ENCODE measurements around the gene XPC.

GRCh38 chr3:14146381-14147065, 31.9 kb downstream of the XPC start:
- TF ChIP-seq, protein P1, sequence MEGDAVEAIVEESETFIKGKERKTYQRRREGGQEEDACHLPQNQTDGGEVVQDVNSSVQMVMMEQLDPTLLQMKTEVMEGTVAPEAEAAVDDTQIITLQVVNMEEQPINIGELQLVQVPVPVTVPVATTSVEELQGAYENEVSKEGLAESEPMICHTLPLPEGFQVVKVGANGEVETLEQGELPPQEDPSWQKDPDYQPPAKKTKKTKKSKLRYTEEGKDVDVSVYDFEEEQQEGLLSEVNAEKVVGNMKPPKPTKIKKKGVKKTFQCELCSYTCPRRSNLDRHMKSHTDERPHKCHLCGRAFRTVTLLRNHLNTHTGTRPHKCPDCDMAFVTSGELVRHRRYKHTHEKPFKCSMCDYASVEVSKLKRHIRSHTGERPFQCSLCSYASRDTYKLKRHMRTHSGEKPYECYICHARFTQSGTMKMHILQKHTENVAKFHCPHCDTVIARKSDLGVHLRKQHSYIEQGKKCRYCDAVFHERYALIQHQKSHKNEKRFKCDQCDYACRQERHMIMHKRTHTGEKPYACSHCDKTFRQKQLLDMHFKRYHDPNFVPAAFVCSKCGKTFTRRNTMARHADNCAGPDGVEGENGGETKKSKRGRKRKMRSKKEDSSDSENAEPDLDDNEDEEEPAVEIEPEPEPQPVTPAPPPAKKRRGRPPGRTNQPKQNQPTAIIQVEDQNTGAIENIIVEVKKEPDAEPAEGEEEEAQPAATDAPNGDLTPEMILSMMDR (IDR thresholded peaks at IDR 0.05) = no peak
- TF ChIP-seq TCF7L2 (IDR thresholded peaks at IDR 0.05; ENCODE audit: low read depth, low read length) = no peak
- TF ChIP-seq, protein P2, sequence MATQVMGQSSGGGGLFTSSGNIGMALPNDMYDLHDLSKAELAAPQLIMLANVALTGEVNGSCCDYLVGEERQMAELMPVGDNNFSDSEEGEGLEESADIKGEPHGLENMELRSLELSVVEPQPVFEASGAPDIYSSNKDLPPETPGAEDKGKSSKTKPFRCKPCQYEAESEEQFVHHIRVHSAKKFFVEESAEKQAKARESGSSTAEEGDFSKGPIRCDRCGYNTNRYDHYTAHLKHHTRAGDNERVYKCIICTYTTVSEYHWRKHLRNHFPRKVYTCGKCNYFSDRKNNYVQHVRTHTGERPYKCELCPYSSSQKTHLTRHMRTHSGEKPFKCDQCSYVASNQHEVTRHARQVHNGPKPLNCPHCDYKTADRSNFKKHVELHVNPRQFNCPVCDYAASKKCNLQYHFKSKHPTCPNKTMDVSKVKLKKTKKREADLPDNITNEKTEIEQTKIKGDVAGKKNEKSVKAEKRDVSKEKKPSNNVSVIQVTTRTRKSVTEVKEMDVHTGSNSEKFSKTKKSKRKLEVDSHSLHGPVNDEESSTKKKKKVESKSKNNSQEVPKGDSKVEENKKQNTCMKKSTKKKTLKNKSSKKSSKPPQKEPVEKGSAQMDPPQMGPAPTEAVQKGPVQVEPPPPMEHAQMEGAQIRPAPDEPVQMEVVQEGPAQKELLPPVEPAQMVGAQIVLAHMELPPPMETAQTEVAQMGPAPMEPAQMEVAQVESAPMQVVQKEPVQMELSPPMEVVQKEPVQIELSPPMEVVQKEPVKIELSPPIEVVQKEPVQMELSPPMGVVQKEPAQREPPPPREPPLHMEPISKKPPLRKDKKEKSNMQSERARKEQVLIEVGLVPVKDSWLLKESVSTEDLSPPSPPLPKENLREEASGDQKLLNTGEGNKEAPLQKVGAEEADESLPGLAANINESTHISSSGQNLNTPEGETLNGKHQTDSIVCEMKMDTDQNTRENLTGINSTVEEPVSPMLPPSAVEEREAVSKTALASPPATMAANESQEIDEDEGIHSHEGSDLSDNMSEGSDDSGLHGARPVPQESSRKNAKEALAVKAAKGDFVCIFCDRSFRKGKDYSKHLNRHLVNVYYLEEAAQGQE (IDR thresholded peaks at IDR 0.05; ENCODE audit: insufficient read depth in 1 of 2, low read depth in 2 of 2, low read length in 1 of 2) = no peak
- no peak for TF ChIP-seq SIN3A (IDR thresholded peaks at IDR 0.05; ENCODE audit: borderline replicate concordance, insufficient read depth, low read depth, low read length)
- TF ChIP-seq POLR2AphosphoS5 (IDR thresholded peaks at IDR 0.05; ENCODE audit: low read depth, low read length) = no peak
